GM12801 (cell line): ENCODE data around the gene MLXIPL.

ENCODE experiments used
- CTCF ChIP-seq: IDR thresholded peaks from one replicate; pipeline ENCODE4 v1.5.1; 2011; ENCODE audit warnings: control low read depth; ENCODE audit not compliant: insufficient read length; ENCODE audit errors: extremely low read depth

Gene MLXIPL

DNA sequence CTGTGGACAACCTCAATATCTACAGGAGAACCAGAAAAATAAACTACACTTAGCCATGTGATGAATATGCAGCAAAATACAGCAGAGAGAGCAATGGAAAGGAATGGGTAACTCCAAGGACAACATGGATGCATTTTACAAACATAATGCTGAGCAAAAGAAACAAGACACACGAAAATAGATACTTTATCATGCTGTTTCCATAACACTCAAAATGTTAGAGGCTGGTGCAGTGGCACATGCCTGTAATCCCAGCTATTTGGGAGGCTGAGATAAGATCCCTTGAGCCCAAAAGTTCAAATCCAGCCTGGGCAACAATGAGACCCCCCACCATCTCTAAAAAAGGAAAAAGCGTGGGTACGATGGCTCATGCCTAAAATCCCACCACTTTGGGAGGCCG is 75.1 kb downstream of the MLXIPL start:
- no peak for TF ChIP-seq CTCF

GRCh38 chr7:73547841-73548240 is 76.5 kb downstream of the MLXIPL start:
- TF ChIP-seq CTCF = no peak

GRCh38 chr7:73544678-73545077 is 79.6 kb downstream of the MLXIPL start:
- TF ChIP-seq CTCF = no peak
